MCF 10A (cell line): ENCODE data around the gene PPIH. TPM values are rescaled to one million over a fixed set of nuclear protein-coding genes. Genes with fewer than 3 reads are reported as not detected.
A peak's percentile ranks its signal among the peaks of the same experiment; 100 is the strongest.
"Not testable (repeated sequence)": the region's sequence is repeated elsewhere in the genome, so short reads cannot be mapped to it uniquely, and the experiment has no call there.

Experiments
- Bru-seq: library from RNA; stranded (reverse); fragments of 400-500 nt; gene quantifications from one replicate; lab custom pipeline; 2021; lab: Mats Ljungman, UMichigan
- BruChase-seq, 2 experiments: library from RNA; stranded (reverse); fragments of 400-500 nt; gene quantifications; one replicate each; lab custom pipeline; 2021; lab: Mats Ljungman, UMichigan
- BruUV-seq: library from RNA; stranded (reverse); fragments of 400-500 nt; replicated peaks from 2 replicates; lab custom pipeline; 2021; lab: Mats Ljungman, UMichigan
- CTCF ChIA-PET: fragments of 300-600 bp; sonication (Branson Sonifier 250); formaldehyde crosslinking; extraction: SDS; loops from one replicate; lab custom pipeline; 2021; ENCODE audit warnings: antibody characterized with exemption, inconsistent platforms; lab: Yijun Ruan, JAX
- POLR2A ChIA-PET: fragments of 300-600, 350-650 bp; sonication (Branson Sonifier 250); formaldehyde crosslinking; extraction: SDS; loops from one replicate; lab custom pipeline; 2020; ENCODE audit warnings: antibody characterized with exemption, inconsistent platforms; lab: Yijun Ruan, JAX
- DNase-seq: peaks from one replicate; pipeline ENCODE4 v3.0.0-alpha.2; 2018; ENCODE audit not compliant: unreplicated experiment
- H3K27ac Mint-ChIP-seq: one replicate; pipeline ENCODE4 v1.8.0; 2022; ENCODE audit warnings: mild to moderate bottlenecking, low read depth, mixed read lengths; ENCODE audit not compliant: unreplicated experiment
- H3K27me3 Mint-ChIP-seq: one replicate; pipeline ENCODE4 v1.8.0; 2022; ENCODE audit warnings: mixed read lengths; ENCODE audit not compliant: insufficient read depth, unreplicated experiment
- H3K36me3 Mint-ChIP-seq: one replicate; pipeline ENCODE4 v1.8.0; 2022; ENCODE audit warnings: mild to moderate bottlenecking, moderate library complexity, mixed read lengths; ENCODE audit not compliant: insufficient read depth, unreplicated experiment
- H3K4me1 Mint-ChIP-seq: one replicate; pipeline ENCODE4 v1.8.0; 2022; ENCODE audit warnings: mixed read lengths; ENCODE audit not compliant: insufficient read depth, unreplicated experiment
- H3K4me3 Mint-ChIP-seq: one replicate; pipeline ENCODE4 v1.8.0; 2022; ENCODE audit warnings: mild to moderate bottlenecking, moderate library complexity, mixed read lengths; ENCODE audit not compliant: unreplicated experiment
- H3K9me3 Mint-ChIP-seq: one replicate; pipeline ENCODE4 v1.8.0; 2022; ENCODE audit warnings: mixed read lengths; ENCODE audit not compliant: unreplicated experiment
- CTCF ChIP-seq: fragments of 200-600 bp; IDR thresholded peaks from one replicate; pipeline ENCODE4 v1.8.0; 2022; ENCODE audit warnings: antibody characterized with exemption, mild to moderate bottlenecking; ENCODE audit not compliant: unreplicated experiment
- intact Hi-C: fragments of 100-400 bp; cut with micrococcal nuclease; formaldehyde crosslinking; loops from 2 replicates; pipeline ENCODE4 v1.14.1; 2022
- long read RNA-seq: library from polyadenylated mRNA; stranded (forward); transcript quantifications from one replicate; pipeline ENCODE4 v2.0.0, GENCODE V29; 2022
- total RNA-seq: library from RNA; stranded (reverse); gene quantifications from 2 replicates; pipeline ENCODE4 v1.2.3, GENCODE V29; 2022

Gene PPIH
- 52.4 and 55.9 TPM in 2 replicates for total RNA-seq
- Bru-seq, nascent RNA: percentile 74 among the genes with signal in this experiment
- BruChase-seq, experiment 1, labeled RNA remaining after a 6-hour chase: percentile 69 among the genes with signal in this experiment
- BruChase-seq, experiment 2, labeled RNA remaining after a 2-hour chase: percentile 76 among the genes with signal in this experiment
- long read RNA-seq, transcript PPIH-201 (10 exons, 752 nt): major isoform, 21 of 42 reads
- long read RNA-seq, partial matches to known transcripts: 14 of 42 reads
- long read RNA-seq, other reads (novel, unspliced or antisense): 7 of 42 reads

GRCh38 chr1:42657981-42658876, at the start of gene PPIH:
PPIH (plus strand) TSS chr1:42658423; CDS start chr1:42658447, 24 bp downstream.
- no peak for TF ChIP-seq CTCF
- ChIA-PET CTCF (interaction anchor here (1.1 to 1.5 kb wide), 2 partner anchors 31 to 52 kb away, joined by 3 to 5 read pairs; no protein-coding TSS in a partner anchor), POLR2A (interaction anchor here (0.6 to 4.4 kb wide), 25 partner anchors 8 to 648 kb away, joined by 3 to 104 read pairs (median 4); partner anchors contain the start of genes C1orf50, CCDC30, ERMAP and P3H1)
- BruUV-seq: TSS peak; percentile 95
- intact Hi-C loops: loop anchor here (2.0 kb wide), 2 partner anchors 25 to 313 kb away; partner anchors contain the start of gene YBX1
- peak; percentile 92 for DNase-seq
- H3K27me3 Mint-ChIP-seq: peaks cover under 1% of the 10 kb centered on the region
- H3K27ac Mint-ChIP-seq: peak within 1 kb of the TSS; percentile 95
- peaks cover 13% of the 10 kb centered on the region for H3K4me1 Mint-ChIP-seq
- no peaks in the 10 kb centered on the region for H3K9me3 Mint-ChIP-seq
- H3K4me3 Mint-ChIP-seq: peak within 1 kb of the TSS; percentile 97
- H3K36me3 Mint-ChIP-seq: peaks cover 21% of the 10 kb centered on the region

DNA sequence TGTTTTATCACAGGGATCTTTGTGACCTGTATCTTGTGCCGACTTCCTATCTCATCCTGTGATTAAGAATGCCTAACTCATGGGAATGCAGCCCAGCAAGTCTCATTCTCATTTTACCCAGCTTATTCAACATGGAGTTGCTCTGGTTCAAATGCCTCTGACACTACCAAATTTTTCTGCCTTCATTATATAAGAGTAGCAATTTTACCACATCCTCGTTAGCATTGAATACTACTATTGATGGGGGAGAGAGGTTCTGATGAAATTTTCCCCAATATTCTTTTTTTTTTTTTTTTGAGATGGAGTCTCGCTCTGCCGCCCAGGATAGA, 44.5 kb upstream of the PPIH start:
- TF ChIP-seq CTCF: no peak
- BruUV-seq: no TSS peak
- DNase-seq: no peak
- intact Hi-C loops: no loop called here
- ChIA-PET POLR2A (no interaction called here), CTCF (no interaction called here)
- Mint-ChIP-seq H3K36me3 (no peaks in the 10 kb centered on the region), H3K27me3 (no peaks in the 10 kb centered on the region), H3K4me1 (no peaks in the 10 kb centered on the region), H3K27ac (no peak overlapping the region), H3K9me3 (no peaks in the 10 kb centered on the region), H3K4me3 (no peak overlapping the region)

DNA sequence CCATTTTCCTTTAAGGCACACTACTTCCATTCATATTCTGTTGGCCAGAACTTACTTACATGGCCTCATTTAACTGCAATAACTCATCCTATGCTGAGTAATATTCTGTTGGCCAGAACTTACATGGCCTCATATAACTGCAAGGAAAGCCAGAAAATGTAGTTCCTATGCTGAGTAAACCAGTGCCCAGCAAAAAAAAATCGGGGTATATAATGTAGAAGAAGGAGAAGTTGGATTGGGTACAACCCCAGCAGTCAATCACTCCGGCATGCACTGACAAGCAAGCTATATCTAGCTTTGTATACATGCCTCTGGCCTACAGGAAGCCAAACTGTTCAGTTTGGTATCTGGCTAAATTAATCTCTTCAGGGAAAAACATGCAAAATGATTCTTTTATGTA, 39.4 kb upstream of the PPIH start:
- no TSS peak for BruUV-seq
- peaks cover 7% of the 10 kb centered on the region for H3K27me3 Mint-ChIP-seq
- no peaks in the 10 kb centered on the region for H3K9me3 Mint-ChIP-seq
- no peak overlapping the region for H3K27ac Mint-ChIP-seq
- H3K36me3 Mint-ChIP-seq: no peaks in the 10 kb centered on the region
- intact Hi-C loops: no loop called here
- no peak for DNase-seq
- no peak for TF ChIP-seq CTCF
- H3K4me3 Mint-ChIP-seq: no peak overlapping the region
- ChIA-PET CTCF (no interaction called here), POLR2A (interaction anchor here (0.7 to 0.9 kb wide), 2 partner anchors 40 to 98 kb away, joined by 3 read pairs; partner anchors contain the start of gene PPIH)
- H3K4me1 Mint-ChIP-seq: no peaks in the 10 kb centered on the region

DNA sequence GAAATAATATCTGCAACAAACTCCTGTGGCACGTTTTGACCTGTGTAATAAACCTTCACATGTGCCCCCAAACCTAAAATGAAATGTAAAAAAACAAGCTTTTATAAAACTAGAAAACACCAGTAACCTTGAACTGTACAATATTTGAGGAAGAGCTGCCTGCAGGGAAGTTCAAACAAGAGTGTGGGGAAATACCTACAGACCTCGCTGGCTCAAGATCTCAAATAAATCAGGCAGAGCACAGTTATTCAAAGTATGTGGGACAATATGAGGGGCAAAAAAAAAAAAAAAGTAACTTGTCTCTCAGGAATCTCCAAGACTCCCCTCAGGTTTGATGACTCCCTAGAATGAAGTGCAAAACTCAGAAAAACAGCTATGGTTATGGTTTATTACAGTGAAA, 37.9 kb upstream of the PPIH start:
- BruUV-seq: no TSS peak
- no peaks in the 10 kb centered on the region for H3K36me3 Mint-ChIP-seq
- POLR2A ChIA-PET: no interaction called here

DNA sequence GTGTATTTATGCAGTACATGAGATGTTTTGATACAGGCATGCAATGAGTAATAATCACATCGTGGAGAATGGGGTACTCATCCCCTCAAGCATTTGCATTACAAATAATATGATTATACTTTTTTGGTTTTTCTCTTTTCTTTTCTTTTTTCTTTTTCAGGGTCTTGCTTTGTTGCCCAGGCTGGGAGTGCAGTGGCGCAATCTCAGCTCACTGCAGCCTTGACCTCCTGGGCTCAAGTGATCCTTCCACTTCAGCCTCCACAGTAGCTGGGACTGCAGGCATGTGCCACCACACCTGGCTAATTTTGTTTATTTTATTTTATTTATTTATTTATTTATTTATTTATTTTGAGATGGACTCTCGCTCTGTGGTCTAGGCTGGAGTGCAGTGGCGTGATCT, 37.0 kb upstream of the PPIH start:
- H3K4me1 Mint-ChIP-seq, POLR2A ChIA-PET, BruUV-seq, H3K27ac Mint-ChIP-seq, H3K36me3 Mint-ChIP-seq, intact Hi-C loops, DNase-seq, H3K9me3 Mint-ChIP-seq, H3K4me3 Mint-ChIP-seq: not testable (repeated sequence)
- CTCF ChIA-PET: interaction anchor here (0.6 kb wide), 1 partner anchor 125 kb away, joined by 3 read pairs; no protein-coding TSS in a partner anchor
- H3K27me3 Mint-ChIP-seq: peaks cover 30% of the 10 kb centered on the region

More for the DNA sequence above, 37.9 kb upstream of the PPIH start:
- CTCF ChIA-PET: interaction anchor here (0.6 to 0.8 kb wide), 2 partner anchors 15 to 42 kb away, joined by 3 read pairs; no protein-coding TSS in a partner anchor
- Mint-ChIP-seq H3K27ac (no peak overlapping the region), H3K4me3 (no peak overlapping the region), H3K4me1 (no peaks in the 10 kb centered on the region), H3K27me3 (peaks cover 21% of the 10 kb centered on the region), H3K9me3 (no peaks in the 10 kb centered on the region)
- no peak for DNase-seq
- TF ChIP-seq CTCF: no peak
- intact Hi-C loops: no loop called here

DNA sequence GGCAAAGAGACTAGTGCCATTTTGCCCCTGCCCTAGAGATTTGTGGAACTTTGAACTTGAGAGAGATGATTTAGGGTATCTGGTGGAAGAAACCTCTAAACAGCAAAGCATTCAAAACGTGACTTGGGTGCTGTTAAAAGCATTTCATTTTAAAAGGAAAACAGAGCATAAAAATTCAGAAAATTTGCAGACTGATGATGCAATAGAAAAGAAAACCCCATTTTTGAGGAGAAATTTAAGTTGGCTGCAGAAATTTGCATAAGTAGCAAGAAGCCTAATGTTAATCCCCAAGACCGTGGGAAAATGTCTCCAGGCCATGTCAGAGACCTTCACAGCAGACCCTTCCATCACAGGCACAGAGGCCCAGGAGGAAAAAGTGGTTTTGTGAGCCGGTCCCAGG, 31.0 kb upstream of the PPIH start:
- H3K9me3 Mint-ChIP-seq, H3K4me1 Mint-ChIP-seq, BruUV-seq, CTCF ChIA-PET, intact Hi-C loops, POLR2A ChIA-PET, H3K36me3 Mint-ChIP-seq, H3K27ac Mint-ChIP-seq, H3K4me3 Mint-ChIP-seq, DNase-seq: not testable (repeated sequence)
- H3K27me3 Mint-ChIP-seq: peaks cover 41% of the 10 kb centered on the region
